HG03558 (cell line): ENCODE measurements around the gene ANKRD28.
"Not testable (repeated sequence)": the region's sequence is repeated elsewhere in the genome, so short reads cannot be mapped to it uniquely, and the experiment has no call there.

Experiments
- ATAC-seq: cut with Tn5 transposase; IDR thresholded peaks from one replicate; pipeline ENCODE4 v1.9.1; 2021; ENCODE audit warnings: moderate number of reproducible peaks; ENCODE audit not compliant: unreplicated experiment; ENCODE audit errors: extremely low read depth

The ANKRD28 gene

DNA sequence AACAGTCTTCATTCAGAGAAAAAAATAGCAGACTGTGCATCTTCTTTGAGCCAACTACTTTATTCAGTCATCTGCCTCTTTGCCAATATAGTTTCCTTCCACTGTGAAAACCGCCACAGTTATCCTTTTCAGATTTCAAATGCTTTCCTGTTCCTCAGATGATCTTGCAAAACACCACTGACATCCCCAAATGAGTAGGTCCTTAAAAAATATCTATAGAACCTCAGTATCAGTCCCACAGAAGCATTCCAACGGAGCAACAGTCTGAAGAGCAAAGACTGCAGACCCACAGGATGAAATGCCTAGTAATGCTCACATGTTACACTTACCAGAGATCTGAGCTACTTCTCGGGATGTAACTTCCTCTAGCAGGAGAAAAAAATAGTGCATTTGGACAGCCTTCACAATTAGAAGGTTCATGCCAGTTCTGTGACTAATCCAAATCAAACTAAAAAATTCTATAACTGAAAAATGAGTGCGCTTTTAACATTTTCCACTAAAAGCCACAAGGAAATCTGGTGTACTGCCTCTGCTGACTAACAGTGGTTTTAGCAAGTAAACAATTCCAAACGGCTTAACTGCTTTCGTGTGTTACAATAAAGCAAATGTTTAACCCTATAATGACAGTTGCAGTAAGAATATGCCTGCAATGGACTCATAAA, at the start of gene ANKRD28:
Gene ANKRD28, minus strand, starts transcription at position 338 of the 662 bp plus-strand sequence. CDS start 1,458 bp downstream, outside the sequence.
- no peak for ATAC-seq

DNA sequence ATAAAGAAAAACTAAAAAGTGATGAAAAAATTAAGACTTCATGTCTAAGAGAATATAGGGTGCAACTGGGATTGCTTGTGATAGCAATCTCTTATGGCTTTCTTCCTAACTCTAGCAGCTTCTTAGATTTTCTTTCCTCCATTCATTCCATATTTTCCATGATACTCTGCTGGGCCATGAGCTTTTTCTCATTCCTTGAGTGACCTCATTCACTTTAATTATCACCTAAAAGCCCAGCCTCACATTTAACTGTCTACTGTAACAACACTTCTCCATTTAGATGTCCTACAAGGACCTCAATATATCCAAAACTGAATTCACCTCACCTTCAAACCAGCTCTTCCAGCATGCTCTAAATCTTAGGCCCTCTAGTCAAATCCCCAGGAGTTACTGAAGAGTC, 49.5 kb upstream of the ANKRD28 start:
- no peak for ATAC-seq

DNA sequence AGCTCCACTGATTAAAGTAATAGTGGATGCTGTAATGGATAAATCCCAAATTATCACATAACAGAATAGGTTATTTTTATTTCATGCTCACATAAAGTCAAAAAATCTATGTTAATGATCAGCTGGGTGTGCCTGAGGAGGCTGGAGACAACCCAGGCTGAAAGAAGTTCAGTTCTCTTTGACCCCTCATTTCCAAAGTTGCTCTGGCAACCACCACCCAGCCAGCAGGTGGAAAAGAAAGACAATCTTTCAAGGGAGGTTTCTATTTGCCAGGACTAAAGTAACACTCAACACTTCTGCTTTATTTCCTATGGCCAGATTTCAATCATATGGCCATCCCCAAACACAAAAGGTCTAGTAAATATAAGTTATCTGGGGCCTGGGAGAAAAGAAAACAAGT, 48.8 kb upstream of the ANKRD28 start:
- no peak for ATAC-seq

DNA sequence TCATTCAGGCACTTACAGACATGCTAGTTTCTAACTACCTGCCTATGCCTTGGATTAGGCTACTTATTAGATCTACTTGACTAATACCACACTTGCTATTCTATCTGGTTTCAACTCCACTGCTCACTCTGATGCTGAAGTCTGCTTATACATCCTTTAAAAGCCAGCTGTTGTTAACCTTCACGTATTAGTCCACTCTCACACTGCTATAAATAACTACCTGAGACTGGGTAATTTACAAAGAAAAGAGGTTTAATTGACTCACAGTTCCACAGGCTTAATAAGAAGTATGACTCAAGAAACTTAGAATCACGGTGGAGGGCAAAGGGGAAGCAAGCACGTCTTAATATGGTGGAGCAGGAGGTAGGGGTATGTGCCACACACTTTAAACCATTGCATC, 47.7 kb upstream of the ANKRD28 start:
- peak; percentile 66 for ATAC-seq

DNA sequence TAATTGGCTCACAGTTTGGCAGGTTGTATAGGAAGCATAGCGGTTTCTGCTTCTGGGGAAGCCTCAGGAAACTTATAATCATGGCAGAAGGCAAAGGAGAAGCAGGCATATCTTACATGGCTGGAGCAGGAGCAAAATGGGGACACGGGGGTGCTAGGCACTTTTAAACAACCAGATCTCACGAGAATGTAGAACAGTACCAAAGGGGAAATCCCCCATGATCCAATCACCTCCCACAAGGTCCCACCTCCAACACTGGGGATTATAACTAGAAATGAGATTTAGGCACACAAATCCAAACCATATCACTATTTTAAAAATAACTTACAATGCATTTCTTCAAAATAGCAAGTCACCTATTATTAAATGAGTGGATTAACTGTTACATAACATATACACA, 47.1 kb upstream of the ANKRD28 start:
- ATAC-seq, result no peak

DNA sequence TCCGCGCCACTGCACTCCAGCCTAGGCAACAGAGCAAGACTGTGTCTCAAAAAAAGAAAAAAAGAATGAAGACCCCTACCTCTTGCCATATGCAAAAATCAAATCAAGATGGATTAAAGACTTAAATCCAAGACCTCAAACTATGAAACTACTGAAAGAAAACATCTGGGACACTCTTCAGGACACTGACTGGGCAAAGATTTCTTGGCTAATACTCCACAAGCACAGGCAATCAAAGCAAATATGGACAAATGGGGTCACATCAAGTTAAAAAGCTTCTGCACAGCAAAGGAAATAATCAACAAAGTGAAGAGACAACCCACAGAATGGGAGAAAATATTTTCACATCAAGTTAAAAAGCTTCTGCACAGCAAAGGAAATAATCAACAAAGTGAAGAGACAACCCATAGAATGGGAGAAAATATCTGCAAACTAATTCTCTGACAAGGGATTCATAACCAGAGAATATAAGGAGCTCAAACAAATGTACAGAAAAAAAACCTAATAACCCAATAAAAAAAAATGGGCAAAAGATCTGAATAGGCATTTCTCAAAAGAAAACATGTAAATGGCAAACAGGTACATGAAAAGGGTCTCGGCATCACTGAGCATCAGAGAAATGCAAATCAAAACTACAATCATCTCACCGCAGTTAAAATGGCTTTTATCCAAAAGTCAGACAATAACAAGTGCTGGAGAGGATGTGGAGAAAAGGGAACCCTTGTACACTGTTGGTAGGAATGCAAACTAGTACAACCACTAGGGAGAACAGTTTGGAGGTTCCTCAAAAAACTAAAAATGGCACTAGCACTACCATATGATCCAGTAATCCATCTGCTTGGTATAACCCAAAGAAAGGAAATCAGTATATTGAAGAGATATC, 43.6 kb upstream of the ANKRD28 start:
- not testable (repeated sequence) for ATAC-seq

DNA sequence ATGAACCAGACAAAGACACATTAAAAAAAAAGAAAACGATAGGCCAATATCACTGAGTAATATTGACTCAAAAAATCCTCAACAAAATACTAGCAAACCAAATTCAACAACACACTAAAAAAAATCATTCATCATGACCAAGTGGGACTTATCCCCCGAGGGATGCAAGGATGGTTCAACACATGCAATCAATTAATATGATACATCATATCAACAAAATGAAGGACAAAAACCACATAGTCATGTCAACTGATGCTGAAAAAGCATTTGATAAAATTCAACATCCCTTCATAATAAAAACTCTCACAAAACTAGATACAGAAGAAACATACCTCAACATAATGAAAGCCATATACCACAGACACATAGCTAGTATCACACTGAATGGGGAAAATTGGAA, 41.8 kb upstream of the ANKRD28 start:
- ATAC-seq, result no peak

DNA sequence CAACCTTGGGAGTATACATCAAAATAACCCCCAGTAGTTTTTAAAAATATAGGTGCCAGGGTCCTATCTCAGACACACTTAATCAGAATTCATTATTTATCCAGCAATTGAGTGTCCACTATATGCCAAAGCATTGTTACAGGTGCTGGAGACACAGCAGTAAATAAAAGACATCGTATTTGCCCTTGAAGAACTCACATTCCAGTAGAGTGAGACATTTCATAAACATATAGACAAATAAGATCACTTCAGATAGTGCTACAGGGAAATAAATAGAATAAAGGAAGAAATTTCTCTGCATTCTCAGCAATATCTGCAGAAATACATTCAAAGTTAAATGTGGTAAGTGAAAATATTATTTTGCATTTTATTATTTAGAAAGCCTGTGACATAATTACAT, 34.1 kb upstream of the ANKRD28 start:
- ATAC-seq, result no peak

DNA sequence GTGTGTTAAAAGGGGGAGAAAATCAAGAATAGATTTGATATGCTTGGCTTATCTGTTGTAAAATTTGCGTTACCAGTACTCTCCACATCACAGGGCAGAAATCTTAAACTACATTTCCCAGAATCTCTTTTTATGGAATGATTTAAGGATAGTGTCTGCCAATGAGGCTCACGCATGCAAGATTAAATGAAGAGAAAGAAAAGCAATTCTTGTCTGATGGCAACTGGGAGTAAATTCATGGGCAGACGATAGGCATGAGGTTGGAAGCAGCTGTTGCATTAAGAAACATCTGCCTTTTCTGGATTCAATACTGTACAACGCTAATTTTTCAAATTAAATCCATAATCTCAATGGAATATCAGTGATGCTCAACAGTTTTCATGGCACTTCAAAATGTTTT, 27.2 kb upstream of the ANKRD28 start:
- ATAC-seq, result no peak

DNA sequence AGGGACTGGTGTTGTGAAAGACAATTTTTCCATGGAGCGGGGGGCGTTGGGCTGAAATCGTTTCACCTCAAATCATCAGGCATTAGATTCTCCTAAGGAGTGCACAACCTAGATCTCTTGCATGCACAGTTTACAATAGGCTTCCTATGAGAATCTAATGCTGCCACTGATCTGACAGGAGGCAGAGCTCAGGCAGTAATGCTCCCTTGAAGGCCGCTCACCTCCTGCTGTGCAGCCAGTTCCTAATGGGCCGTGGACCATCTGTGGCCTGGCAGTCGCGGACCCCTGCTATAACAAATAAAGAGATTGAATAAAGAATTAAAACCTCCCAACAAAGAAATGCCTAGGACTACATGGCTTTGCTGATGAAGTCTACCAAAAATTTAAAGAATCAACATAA, 25.3 kb upstream of the ANKRD28 start:
- no peak for ATAC-seq

DNA sequence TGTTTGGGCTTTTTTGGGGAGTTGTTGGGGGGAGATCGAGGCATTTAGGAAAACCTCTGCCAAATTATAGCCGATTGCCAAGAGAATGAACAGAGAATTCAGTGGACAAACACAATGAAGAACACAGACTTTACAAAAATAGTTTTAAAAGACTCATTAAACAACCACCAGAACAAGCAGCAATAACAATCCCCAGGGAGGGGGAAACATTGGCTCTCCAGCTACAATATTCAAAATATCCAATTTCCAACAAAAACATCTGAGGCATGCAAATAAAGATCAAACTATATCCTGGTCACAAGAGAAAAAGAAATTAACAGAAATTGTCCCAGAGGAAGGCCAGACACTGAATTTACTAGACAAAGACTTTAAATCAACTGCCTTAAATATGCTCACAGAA, 24.5 kb upstream of the ANKRD28 start:
- no peak for ATAC-seq

DNA sequence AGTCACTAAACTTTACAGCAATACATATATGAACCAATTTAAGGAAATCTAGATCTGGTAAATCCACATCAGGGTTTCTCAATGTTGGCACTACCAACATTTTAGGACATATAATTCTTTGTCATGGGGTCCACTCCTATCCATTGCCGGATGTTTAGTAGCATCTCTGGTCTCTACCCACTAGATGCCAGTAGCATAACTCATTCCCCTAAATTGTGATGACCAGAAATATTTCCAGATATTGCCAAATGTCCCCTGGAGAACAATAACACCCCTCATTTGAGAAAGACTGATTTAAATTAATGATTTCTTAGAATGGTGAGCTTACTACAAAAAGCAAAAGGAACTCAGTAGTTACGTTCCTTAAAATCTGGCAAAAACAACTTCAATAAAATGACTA, 23.1 kb upstream of the ANKRD28 start:
- ATAC-seq, result no peak

DNA sequence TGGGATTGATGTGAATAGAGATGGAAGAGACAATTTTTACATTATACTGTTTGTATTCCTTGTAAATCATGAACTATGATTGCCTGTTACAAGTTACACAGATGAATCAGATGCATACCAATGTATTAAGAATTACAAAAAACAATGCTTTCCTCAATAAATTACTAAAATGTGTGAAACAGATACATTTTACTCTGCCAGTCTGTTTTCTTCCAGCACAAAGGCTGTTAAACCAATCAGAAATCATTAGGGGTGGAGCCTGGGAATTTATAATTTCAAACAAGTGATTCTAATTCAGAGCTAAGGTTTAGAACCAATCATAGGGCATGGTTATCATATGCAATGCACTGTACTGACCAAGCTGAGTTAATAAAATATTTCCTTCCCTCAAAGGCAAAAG, 21.8 kb upstream of the ANKRD28 start:
- no peak for ATAC-seq

DNA sequence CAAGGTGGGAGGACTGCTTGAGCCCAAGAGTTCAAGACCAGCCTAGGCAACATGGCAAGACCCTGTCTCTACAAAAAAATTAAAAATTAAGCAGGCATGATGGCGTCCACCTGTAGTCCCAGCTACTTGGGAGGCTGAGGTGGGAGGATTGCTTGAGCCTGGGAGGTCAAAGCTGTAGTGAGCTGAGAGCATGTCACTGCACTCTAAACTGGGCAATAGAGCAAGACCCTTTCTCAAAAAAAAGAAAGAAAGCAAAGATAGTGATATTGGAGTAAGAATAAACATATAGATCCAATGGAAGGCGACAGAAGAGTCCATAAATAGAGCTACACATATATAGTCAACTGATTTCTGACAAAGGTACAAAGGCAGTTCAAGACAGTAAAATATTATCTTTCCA, 21.3 kb upstream of the ANKRD28 start:
- ATAC-seq, result no peak

DNA sequence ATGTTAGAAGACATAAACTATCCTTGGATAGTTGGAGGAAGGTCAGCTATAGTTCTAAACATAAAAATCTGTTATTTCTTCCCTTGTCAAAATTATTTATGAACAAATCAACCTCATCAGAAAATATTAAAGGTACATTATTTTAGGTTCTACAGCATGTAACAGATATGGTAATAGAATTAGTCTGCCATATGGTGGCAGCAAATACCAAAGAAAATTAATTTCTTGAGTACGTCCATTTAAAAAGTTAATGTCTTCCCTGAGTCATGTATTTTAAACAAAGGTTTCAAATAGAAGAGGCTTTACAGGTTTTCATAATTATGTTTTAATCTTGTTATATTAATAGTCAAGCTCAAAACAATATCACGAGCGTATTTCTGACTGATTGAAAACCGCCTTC, 17.9 kb upstream of the ANKRD28 start:
- no peak for ATAC-seq

DNA sequence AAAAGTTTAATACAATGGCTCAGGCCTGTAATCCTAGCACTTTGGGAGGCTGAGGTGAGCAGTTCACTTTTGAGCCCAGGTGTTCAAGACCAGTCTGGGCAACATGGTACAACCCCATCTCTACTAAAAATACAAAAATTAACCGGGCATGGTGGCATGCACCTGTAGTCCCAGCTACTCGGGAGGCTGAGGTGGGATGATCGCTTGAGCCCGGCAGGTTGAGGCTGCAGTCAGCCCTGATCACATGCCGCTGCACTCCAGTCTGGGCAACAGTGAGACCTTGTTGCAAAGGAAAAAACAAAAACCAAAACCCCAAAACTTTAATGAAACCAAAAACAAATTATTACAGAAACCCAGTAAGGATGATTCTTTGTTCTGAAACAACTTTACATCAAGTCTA, 15.3 kb upstream of the ANKRD28 start:
- ATAC-seq, result not testable (repeated sequence)

DNA sequence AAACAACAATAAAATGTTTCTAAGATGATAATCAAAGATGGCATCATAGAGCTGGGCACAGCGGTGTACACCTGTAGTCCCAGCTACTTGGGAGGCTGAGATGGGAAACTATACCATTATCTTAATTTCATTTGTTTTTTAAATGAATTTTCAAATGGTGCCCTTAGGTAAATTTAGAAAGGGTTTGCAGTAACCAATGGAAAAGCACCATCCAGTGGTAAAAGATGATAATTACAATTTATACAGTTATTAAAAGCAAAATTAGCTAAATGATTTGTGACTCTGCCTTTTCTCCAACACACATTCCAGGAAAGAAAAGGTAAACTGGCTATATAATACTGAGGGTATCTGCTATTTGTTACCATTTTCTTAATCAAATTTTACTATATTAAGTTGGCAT, 14.4 kb upstream of the ANKRD28 start:
- ATAC-seq, result no peak

DNA sequence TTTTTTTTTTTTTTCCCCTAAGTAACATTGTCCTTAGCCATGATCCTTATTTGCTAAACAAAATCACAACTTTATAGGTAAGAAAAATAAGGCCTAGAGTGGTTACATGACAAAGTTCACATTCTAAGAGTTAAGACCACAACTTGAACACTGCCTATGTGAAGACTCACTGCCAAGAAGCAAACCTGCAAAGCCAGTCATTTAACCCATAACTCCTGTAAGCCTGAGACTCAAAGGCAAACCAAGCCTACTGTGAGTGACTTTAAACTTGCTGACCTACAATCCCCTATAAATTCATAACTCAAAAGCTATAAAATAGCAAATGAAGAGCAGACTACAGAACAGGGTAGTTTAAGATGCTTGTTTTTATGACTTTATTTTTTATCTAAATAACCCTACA, 12.9 kb upstream of the ANKRD28 start:
- ATAC-seq, result no peak

DNA sequence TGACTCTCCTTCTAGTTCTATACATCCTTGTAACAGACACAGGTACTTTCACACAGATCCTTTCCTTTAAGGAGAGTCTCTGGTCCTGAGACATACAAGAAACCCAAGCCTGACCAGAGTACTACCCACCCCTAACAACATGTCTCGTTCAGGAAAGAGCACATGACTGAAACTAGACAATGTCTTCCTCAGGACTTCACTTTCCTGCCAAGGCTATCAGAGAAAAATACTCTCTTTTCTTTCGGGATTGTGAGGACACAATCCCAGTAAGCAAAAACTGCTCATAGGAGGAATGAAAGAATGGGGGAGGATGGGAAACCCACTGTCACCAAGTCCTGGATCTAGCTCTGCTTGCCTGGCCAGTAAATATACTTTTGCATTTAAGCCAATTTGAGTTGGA, 11.5 kb upstream of the ANKRD28 start:
- no peak for ATAC-seq

DNA sequence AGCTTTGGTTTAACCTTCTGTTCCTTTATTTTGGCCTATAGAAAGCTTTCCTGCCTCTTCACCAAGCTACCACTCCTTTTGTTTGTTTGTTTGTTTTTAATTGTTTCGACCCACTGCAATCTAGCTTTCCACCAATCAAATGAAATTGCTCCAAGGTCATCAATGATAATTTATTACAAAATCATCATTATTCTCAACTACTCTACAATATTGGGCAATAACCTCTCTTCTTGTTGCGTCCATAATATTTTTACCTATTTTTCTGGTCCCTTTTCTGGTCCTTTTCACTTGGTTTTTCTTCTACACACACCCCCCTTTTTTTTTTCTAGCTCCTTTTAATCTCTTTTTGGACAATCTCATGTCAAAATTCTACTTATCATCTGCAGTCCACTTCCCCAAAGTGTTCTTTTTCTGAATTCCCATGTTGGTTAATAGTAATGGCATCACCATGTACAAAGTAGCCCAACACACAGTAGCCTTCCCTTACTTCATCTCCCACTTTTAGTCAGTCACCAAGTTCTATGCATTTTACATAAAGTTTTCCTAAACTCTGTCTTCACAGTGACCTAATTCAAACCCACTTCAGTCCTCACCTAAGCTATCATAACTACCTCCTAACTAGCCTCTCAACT, 11.0 kb upstream of the ANKRD28 start:
- ATAC-seq, result no peak

DNA sequence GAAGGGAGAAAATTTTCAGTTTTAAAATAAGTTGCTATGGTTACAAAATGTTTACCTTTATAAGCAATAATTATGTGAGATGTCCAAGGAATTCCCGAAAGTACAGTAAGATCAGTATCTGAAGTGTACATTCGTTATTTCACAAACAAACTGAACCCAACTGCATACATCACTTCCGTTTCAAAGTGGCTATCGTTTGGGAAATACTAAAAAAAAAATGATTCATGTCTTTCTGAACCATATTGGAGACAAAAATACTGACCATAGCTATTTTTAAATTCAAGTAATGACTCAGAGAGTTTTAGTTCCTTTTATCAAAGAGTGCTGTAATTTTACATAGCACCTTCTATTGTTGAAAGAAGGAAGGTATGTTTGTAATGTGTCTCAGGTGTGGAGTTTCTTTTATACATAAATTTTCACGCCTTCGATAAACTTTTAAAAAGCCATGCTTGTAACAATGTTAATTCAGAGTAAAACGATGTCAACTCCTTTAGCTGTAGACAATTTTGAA, 8.0 kb upstream of the ANKRD28 start:
- ATAC-seq, result peak; percentile 79
